Natural killer cell (primary cell): ENCODE measurements around the gene NOL4L. TPM values are rescaled to one million over a fixed set of nuclear protein-coding genes. Genes with fewer than 3 reads are reported as not detected.

Source experiments
- ATAC-seq, 3 donors: fragments of 150-1000 bp in 2 of 3; fragments of 200-7000 bp in 1 of 3; cut with Tn5 transposase; 1 replicate in 1 of 3; 2 replicates in 2 of 3; pipeline ENCODE4 v1.10.0; 2021; ENCODE audit warnings: mild to moderate bottlenecking in 2 of 3, moderate library complexity in 2 of 3
- DNase-seq, 2 donors: peaks; one replicate each; pipeline versions ENCODE4 v3.0.0 to v3.0.0-alpha.2; 2013 to 2021; ENCODE audit warnings: mixed read lengths in 1 of 2
- H3K27ac ChIP-seq: one replicate; pipeline ENCODE4 v1.5.1; 2013; ENCODE audit warnings: mild to moderate bottlenecking, low read length
- H3K27me3 ChIP-seq: one replicate; pipeline ENCODE4 v1.6.1; 2013; ENCODE audit warnings: low read length; ENCODE audit not compliant: control insufficient read depth, insufficient read depth
- H3K36me3 ChIP-seq: one replicate; pipeline ENCODE4 v1.6.1; 2013; ENCODE audit warnings: low read length; ENCODE audit not compliant: control insufficient read depth, insufficient read depth
- H3K4me1 ChIP-seq: one replicate; pipeline ENCODE4 v1.6.1; 2013; ENCODE audit warnings: low read length; ENCODE audit not compliant: control insufficient read depth, insufficient read depth
- H3K4me3 ChIP-seq: one replicate; pipeline ENCODE4 v1.5.1; 2013; ENCODE audit warnings: low read length
- H3K9me3 ChIP-seq: one replicate; pipeline ENCODE4 v1.6.1; 2013; ENCODE audit warnings: low read length; ENCODE audit not compliant: control insufficient read depth, insufficient read depth
- H3K27ac Mint-ChIP-seq, 2 donors: one replicate each; pipeline ENCODE4 v1.8.0; 2022; ENCODE audit warnings: mild to moderate bottlenecking in 2 of 2, mixed read lengths in 2 of 2, moderate library complexity in 1 of 2
- H3K27me3 Mint-ChIP-seq, 2 donors: one replicate each; pipeline ENCODE4 v1.8.0; 2022; ENCODE audit warnings: low read depth in 2 of 2, mixed read lengths in 2 of 2
- H3K36me3 Mint-ChIP-seq: one replicate; pipeline ENCODE4 v1.8.0; 2022; ENCODE audit warnings: mixed read lengths
- H3K4me1 Mint-ChIP-seq, 2 donors: one replicate each; pipeline ENCODE4 v1.8.0; 2022; ENCODE audit warnings: mixed read lengths in 2 of 2
- H3K4me3 Mint-ChIP-seq: one replicate; pipeline ENCODE4 v1.8.0; 2022; ENCODE audit warnings: mild to moderate bottlenecking, moderate library complexity, mixed read lengths
- H3K9me3 Mint-ChIP-seq, 2 donors: one replicate each; pipeline ENCODE4 v1.8.0; 2022; ENCODE audit warnings: mixed read lengths in 2 of 2
- CTCF ChIP-seq: fragments of 200-600 bp; IDR thresholded peaks from one replicate; pipeline ENCODE4 v1.8.0; 2022; ENCODE audit warnings: antibody characterized with exemption
- WGBS: methylation state at CpG from one replicate; pipeline ENCODE4 v1.1.7; 2013; ENCODE audit warnings: missing lambda C conversion rate; ENCODE audit not compliant: insufficient coverage; 5-methylcytosine and 5-hydroxymethylcytosine counted together
- intact Hi-C: fragments of 100-400 bp; cut with micrococcal nuclease; formaldehyde crosslinking; loops from one replicate; pipeline ENCODE4 v1.14.2; 2022
- total RNA-seq, 4 donors: library from RNA; stranded (reverse); fragments of 120-200 nt in 1 of 4; gene quantifications; one replicate each; pipeline versions ENCODE4 v1.2.3 to v1.2.4, GENCODE V29; 2013 to 2022

NOL4L gene
- total RNA-seq, 3 donors from 2014 or later (not counting 1 experiment from before 2014, with no cell fraction given): 101 to 136 (median 114) TPM

- peak overlapping the region; percentile 36 for H3K27ac ChIP-seq
- ATAC-seq (peak in 1 of 3 donors; percentile 11), DNase-seq (no peak)
- peaks cover 9% of the 10 kb centered on the region for H3K36me3 ChIP-seq
- Mint-ChIP-seq H3K27ac (peak overlapping the region; percentile 86 to 91), H3K27me3 (no peaks in the 10 kb centered on the region), H3K4me3 (peak overlapping the region; percentile 73), H3K9me3 (no peaks in the 10 kb centered on the region), H3K36me3 (no peaks in the 10 kb centered on the region), H3K4me1 (peaks cover 63 to 83% of the 10 kb centered on the region in 2 donors)
- 90% methylated on average over 13 of the region's 13 CpGs for WGBS
- intact Hi-C loops: no loop called here
- H3K27me3 ChIP-seq: no peaks in the 10 kb centered on the region
- no peak for TF ChIP-seq CTCF
- no peak overlapping the region for H3K4me3 ChIP-seq
- peaks cover 68% of the 10 kb centered on the region for H3K4me1 ChIP-seq
- H3K9me3 ChIP-seq: no peaks in the 10 kb centered on the region
Observed at GRCh38 chr20:32528905-32529670, 56.0 kb downstream of the NOL4L start.

DNA sequence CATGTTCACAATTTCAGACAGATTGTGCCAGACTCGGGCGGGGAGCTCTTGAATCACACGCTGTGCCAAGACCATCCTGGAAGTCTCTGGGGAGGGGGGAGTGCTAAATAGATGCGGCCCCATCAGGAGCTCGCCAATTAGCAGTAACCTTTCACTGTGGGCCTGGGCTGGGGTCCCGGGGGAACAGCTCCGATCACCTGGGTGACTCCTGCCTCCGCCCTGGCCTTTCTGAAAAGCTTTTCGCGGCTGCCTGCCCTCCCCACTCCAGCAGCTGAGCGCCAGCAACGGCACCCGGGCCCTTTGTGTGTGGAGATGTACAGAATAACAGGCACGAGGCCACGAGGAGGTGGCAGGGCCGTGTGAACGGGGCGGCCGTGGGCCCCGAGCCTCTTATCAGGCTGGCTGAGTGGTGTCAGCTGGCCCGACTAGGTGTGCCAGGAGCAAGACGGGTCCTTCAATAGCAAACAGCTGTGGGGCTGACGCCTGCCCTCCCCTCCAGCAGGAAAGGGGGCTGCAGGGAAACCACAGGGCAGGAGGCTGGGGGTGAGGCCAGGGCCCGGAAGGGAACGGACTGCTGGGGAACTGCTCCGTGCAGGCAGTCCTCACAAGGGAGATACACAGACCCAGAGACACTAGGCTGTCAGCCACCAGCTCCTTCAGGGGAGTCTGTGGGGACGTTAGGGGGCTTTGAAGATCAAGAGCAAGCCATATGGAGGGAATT, 56.8 kb downstream of the NOL4L start:
- no peaks in the 10 kb centered on the region for H3K27me3 Mint-ChIP-seq
- no peaks in the 10 kb centered on the region for H3K9me3 ChIP-seq
- ATAC-seq (peak; percentile 33 to 71 (median 69)), DNase-seq (peak in 1 of 2 donors; percentile 50)
- H3K36me3 Mint-ChIP-seq: no peaks in the 10 kb centered on the region
- H3K27ac ChIP-seq: peak overlapping the region; percentile 36
- peaks cover 9% of the 10 kb centered on the region for H3K36me3 ChIP-seq
- peak overlapping the region; percentile 86 to 91 for H3K27ac Mint-ChIP-seq
- peaks cover 66 to 83% of the 10 kb centered on the region in 2 donors for H3K4me1 Mint-ChIP-seq
- peak overlapping the region; percentile 73 for H3K4me3 Mint-ChIP-seq
- no peak for TF ChIP-seq CTCF
- intact Hi-C loops: no loop called here
- peaks cover 69% of the 10 kb centered on the region for H3K4me1 ChIP-seq
- H3K27me3 ChIP-seq: no peaks in the 10 kb centered on the region
- no peaks in the 10 kb centered on the region for H3K9me3 Mint-ChIP-seq
- H3K4me3 ChIP-seq: no peak overlapping the region
- WGBS: 34% methylated on average over 27 of the region's 27 CpGs

DNA sequence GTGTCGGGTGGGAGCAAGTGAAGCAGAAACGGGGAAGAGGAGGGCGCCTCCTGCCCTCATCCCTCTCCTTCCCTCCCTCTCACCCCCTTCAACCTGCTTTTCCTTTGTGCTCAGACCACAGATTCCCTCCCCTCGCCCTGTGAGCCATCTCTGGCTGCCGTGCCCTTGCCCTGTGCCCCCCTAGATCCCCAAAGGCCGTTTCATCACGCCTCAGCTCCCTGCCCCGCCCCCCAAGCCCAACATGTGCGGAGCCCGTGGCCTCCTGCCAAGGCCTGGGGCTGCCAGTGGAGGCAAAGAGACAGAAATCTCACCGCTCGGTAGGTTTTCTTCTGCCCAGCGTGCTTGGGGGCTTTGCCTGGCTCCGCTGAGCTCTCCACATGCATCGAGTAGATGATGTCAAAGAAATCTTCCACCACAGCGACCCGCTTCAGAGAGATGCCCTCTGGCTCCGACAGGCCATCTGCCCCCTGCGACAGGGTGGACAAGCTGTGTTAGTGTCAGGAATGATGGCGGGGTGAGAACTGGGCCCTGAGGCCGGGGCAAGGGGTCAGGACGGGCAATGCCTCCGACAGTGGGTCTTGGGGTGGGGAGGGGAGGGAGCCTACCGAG, 57.6 kb downstream of the NOL4L start:
- Histone ChIP-seq H3K4me3 (no peak overlapping the region), H3K27me3 (no peaks in the 10 kb centered on the region), H3K9me3 (no peaks in the 10 kb centered on the region), H3K36me3 (peaks cover 9% of the 10 kb centered on the region), H3K27ac (no peak overlapping the region), H3K4me1 (peaks cover 75% of the 10 kb centered on the region)
- no peaks in the 10 kb centered on the region for H3K36me3 Mint-ChIP-seq
- no peak for TF ChIP-seq CTCF
- peaks cover 67 to 83% of the 10 kb centered on the region in 2 donors for H3K4me1 Mint-ChIP-seq
- 63% methylated on average over 21 of the region's 24 CpGs for WGBS
- H3K9me3 Mint-ChIP-seq: no peaks in the 10 kb centered on the region
- H3K27me3 Mint-ChIP-seq: no peaks in the 10 kb centered on the region
- peak in 1 of 2 donors; percentile 46 for DNase-seq
- no peak overlapping the region for H3K4me3 Mint-ChIP-seq
- ATAC-seq: no peak
- intact Hi-C loops: no loop called here
- peak overlapping the region; percentile 86 to 91 for H3K27ac Mint-ChIP-seq
